Superior temporal gyrus (tissue), 1 donor: ENCODE results near the gene LSG1.
"Not testable (repeated sequence)": the region's sequence is repeated elsewhere in the genome, so short reads cannot be mapped to it uniquely, and the experiment has no call there.

ENCODE experiments used
- DNase-seq: peaks from one replicate; pipeline ENCODE4 v3.0.0-alpha.2; 2016; ENCODE audit errors: extremely low spot score

LSG1 gene

DNA sequence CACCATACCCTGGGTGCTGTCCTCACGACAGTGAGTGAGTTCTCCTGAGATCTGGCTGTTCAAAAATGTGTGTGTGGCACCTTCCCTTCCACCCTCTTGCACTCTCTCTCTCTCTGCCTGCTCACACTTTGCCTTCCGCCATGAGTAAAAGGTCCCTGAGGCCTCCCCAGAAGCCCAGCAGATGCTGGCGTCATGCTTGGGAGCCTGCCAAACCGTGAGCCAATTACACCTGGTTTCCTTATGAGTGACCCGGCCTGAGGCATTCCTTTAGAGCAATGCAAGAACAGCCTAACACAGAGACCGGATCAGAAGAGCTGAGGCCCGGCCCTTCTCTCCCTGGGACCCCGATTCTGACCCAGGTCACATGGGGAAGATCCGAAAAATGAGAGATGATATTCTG lies 54.2 kb downstream of the LSG1 start:
- no peak for DNase-seq

DNA sequence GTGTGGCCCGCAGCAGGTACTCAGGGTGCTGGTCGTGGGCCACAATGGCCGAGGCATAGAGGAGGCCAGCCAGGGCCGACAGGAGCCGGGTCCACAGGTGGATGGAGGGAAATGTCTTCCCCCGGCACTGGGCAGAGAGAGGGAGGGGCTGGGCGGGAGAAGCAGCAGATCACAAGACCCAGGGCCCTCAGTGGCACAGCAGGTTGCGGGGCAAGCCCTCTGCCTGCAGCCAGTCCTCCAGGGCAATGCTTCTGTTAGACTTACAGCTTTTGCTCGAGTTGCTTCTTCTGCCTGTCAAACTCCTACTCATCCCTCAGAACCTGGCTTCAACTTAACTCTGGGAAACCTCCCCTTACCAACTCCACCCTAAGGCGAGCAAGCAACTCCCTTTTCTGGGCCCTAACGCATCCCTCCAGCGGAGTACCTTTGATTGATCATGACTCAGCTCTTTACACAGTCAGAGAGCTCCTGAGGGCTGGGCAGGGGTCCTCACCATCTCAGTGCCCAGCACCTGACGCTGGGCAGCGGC lies 54.8 kb downstream of the LSG1 start:
- no peak for DNase-seq

GRCh38 chr3:194615226-194615625 lies 56.8 kb downstream of the LSG1 start:
- DNase-seq: no peak

DNA sequence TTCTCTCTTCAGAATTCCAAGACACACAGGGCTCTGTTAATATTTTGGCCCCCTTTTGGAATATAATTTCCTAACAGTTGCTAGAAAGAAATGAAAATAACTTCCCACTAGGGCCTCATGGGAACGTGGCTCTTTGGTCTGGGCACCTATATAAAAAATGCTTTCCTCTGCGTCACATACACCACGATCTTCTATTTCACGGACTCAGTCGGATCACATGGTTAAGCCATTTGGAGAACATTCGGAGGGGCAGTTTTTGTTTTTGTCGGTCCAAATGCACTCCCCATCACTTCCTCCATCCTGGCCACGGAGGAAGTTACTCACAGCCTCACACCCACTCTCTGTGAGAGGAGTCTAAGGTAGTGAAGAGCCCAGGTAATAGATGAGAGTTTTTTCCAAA lies 59.8 kb downstream of the LSG1 start:
- DNase-seq: no peak

DNA sequence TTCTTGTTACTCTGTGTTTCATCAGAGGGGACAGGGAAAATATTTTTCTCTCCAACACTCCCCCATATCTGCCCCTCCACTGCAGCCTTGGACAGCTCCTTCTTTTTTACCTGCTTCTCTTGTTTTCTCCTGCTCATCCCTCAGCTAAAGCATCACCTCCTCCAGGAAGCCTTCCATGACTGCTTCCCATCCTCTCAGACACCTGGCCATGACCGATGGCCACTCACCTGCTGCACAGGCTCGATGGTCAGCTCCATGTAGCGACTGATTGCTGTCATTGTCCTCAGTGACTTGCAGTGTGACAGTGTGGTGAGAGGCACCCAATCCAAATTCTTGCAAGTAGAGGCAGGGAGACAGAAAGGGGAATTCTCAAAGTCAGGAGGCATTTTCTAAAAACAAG lies 61.3 kb downstream of the LSG1 start:
- no peak for DNase-seq

DNA sequence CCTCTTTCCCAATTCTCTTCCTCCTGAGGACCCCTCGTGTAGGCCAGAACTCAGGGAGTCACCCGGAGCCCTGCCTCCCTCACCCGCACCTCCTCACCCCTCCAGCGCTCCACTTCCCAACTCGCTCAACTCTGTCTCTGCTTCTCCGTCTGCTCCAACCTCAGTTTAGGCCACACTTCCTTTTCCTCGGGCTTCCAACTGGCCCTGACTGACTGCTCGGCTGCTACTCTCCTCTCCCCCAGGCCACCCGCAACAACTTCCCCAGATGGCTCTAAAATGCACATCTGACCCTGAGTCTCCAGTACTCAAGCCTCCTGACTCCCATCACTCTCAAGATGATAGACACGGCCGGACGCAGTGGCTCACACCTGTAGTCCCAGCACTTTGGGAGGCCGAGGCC lies 62.4 kb downstream of the LSG1 start:
- DNase-seq: no peak

DNA sequence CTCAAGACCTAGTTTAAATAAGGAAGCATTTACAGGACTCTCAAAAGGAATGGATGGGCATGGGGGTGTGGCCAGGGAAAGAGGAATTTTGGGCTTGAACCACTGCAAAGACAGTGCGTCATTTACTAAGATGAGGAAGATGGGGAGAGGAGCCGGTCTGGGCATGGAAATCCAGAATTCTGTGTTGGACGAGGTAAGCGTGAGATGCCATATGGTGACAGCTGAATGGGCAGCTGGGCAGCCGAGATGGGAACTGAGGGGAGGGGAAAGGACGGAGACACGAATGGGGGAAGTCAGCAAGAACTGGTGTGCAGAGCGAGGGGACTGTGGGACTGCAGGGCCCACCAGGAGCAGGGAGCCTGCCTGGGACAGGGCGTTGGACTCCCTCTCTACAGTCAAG lies 63.0 kb downstream of the LSG1 start:
- no peak for DNase-seq

- no peak for DNase-seq
These were observed 64.2 kb downstream of the LSG1 start for GRCh38 chr3:194607592-194608389.

GRCh38 chr3:194606941-194607340 lies 65.0 kb downstream of the LSG1 start:
- no peak for DNase-seq

DNA sequence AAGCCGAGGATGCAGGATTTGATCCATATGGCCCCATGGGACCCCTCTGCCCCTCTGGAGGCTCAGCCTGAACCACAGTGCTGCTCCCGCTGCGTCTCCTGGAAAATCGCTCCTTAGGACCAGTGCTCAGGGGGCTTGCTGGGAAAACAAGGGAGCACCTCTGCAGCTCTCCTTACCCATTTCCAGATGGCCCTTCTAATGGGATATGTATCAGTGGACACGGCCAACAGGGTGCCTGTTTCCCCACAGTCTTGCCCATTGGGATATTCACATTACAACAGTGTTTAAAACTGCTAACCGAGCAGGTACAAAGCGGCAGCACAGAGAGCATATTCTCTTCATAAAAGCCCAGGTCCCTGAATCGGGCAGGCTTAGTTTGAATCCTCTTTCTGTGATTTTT lies 65.8 kb downstream of the LSG1 start:
- DNase-seq: no peak

GRCh38 chr3:194605314-194605713 lies 66.7 kb downstream of the LSG1 start:
- DNase-seq: not testable (repeated sequence)

DNA sequence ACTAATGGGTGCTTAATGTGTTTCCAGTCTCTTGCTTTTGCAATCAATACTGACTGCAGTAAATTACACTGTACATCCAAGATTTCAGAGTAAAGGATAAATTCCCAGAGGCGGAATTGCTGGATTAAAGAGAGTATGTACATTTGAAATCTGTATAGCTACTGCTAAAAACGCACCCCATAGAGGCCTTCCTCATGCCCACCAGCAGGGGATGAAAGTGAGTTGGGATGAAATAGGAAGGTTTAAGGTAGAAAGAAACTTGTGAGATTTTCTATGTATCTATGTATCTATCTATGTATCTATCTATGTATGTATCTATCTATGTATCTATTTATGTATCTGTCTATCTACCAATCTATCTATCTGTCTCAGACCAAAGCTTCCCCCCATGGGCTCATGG lies 67.2 kb downstream of the LSG1 start:
- no peak for DNase-seq

DNA sequence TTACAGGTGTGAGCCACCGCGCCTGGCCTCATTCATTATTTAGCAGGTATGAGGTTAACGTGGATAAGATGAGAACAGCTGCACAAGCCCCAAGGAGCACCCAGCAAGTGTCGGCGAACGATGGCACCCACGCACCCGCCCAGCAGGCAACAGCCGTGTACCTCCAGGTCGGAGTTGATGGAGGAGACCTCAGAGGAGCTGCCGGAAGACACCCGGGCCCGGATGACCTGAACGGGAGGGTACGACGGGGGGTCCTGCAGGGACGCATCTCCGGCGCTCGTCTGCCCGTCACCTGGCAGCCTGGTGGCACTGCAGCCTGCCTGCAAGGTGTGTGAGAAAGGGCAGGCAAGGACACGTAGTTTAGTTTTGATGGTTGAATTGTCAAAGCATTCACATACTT lies 67.9 kb downstream of the LSG1 start:
- DNase-seq: no peak

DNA sequence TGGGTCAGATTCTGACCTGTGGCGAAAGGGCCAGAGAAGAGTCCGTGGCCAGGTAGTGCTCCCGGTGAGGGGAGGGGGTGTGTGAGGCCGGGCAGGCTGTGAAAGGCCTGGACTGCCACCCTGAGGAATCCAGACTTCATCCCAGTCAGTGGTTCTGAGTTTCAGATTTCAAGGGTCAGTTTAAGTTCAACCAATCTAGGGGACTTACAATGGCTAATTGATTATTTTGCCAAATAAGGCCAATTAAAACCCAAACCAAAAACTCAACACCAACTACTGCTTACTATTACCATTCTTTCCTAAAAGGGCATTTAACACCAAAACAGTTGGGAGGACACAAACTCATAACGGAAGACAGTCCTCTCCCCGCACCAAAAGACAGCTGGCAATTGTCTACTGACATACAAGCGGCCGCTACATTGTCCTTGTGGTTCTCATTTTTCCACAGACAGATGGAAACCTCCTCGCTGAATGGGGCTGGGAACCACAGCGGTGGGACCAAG lies 69.3 kb downstream of the LSG1 start:
- DNase-seq: no peak

- DNase-seq: no peak
These were observed 73.0 kb downstream of the LSG1 start for GRCh38 chr3:194598771-194599557.

DNA sequence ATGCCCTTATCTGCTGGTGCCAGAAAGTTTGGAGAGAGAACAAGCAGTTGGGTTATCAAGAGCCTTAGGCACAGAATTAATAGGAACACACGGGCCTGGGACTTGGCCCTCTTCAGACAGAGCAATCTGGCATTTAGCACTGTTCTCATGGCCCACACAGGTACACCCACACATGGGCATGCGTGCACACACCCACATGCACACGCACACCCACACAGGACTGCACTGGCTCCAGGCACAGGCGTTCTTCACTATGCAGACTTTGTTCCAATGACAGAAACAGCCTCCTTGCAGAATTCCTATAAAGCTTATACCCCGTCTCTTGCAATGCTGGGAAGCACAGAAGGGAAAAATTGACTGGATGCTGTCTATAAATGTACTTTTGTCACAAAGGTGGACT lies 75.1 kb downstream of the LSG1 start:
- DNase-seq: no peak

- DNase-seq: no peak
These were observed 78.9 kb downstream of the LSG1 start for GRCh38 chr3:194592798-194593752.
